ENCODE results near the gene PCSK6. TPM values are rescaled to one million over a fixed set of nuclear protein-coding genes. Genes with fewer than 3 reads are reported as not detected.

The PCSK6 gene
- total RNA-seq, 1 donor: 0.72 TPM

DNA sequence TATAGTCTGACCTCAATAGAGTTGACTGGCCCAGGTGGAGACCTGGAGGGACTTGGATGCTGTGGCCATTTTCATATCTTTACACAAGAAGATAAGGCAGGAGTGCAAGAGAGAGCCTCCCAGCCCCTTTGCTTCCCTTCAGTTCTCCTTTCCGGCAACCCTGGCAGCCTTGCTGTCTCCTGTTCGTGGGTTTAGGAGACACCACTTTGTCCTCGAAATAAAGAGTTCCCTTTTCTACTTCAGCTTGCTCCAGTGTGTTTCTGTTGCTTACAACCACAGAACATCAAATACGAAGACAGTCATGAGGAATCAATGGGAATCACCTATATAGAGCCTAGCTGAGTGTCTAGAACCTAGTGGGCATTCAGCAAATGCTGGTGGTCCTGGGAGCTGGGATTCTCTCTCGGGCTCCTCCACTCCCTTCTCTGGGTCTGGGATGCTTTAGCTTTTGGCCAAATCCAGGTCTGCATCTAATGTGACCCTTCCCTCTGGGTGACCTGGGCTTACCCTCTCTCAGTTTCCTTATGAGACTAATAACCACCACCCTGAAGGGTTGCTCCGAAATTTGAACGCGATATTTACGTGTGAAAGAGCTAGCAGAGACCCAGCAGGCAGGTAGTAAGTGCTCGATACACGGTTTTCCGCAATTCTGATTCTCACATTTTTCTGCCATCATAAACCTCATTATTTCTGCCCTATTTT lies 44.5 kb downstream of the PCSK6 start:
- H3K4me2 ChIP-seq (ENCODE audit: insufficient read depth, low read length): no peak overlapping the region
- H3K27me3 ChIP-seq (ENCODE audit: insufficient read depth, low read length): no peaks in the 10 kb centered on the region
- H3K36me3 ChIP-seq (ENCODE audit: insufficient read depth, low read length): no peaks in the 10 kb centered on the region
- H3K27ac ChIP-seq (ENCODE audit: low read depth, low read length): no peak overlapping the region
- no peak overlapping the region for H3K4me3 ChIP-seq (ENCODE audit: insufficient read depth, low read length)
- no peaks in the 10 kb centered on the region for H4K20me1 ChIP-seq (ENCODE audit: insufficient read depth, low read length)
- H2AFZ ChIP-seq (ENCODE audit: low read length): no peak overlapping the region
- peaks cover 9% of the 10 kb centered on the region for H3K4me1 ChIP-seq (ENCODE audit: insufficient read depth, low read length)
- DNase-seq (ENCODE audit: insufficient read length, low spot score, missing footprints): no peak
- TF ChIP-seq, protein P1, sequence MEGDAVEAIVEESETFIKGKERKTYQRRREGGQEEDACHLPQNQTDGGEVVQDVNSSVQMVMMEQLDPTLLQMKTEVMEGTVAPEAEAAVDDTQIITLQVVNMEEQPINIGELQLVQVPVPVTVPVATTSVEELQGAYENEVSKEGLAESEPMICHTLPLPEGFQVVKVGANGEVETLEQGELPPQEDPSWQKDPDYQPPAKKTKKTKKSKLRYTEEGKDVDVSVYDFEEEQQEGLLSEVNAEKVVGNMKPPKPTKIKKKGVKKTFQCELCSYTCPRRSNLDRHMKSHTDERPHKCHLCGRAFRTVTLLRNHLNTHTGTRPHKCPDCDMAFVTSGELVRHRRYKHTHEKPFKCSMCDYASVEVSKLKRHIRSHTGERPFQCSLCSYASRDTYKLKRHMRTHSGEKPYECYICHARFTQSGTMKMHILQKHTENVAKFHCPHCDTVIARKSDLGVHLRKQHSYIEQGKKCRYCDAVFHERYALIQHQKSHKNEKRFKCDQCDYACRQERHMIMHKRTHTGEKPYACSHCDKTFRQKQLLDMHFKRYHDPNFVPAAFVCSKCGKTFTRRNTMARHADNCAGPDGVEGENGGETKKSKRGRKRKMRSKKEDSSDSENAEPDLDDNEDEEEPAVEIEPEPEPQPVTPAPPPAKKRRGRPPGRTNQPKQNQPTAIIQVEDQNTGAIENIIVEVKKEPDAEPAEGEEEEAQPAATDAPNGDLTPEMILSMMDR (IDR thresholded peaks at IDR 0.05; ENCODE audit: extremely low read depth, low read depth, low read length): no peak
- no peaks in the 10 kb centered on the region for H3K9me3 ChIP-seq (ENCODE audit: low read depth, low read length)
- no peaks in the 10 kb centered on the region for H3K79me2 ChIP-seq (ENCODE audit: insufficient read depth, low read length)

DNA sequence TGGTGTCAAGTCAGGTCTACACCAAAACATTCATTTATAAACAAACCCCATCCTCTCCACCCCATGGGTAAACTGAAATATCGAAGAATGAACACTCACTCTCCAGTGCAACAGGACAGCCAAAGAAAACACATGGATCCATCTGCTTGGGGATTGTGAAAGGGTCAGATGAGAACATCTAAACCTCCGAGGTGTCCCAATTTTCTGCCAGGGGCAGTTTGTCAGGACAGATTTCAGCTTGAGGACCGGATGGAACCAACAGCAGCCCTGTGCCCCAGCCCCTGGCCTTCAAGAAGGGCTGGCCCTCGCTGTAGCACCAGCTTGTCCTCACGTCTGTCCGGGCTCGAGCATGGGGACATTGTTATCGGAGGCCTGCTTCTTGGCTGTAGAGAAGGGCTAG lies 45.5 kb downstream of the PCSK6 start:
- no peak for DNase-seq (ENCODE audit: insufficient read length, low spot score, missing footprints)
- Histone ChIP-seq H3K4me3 (ENCODE audit: insufficient read depth, low read length) (no peak overlapping the region), H4K20me1 (ENCODE audit: insufficient read depth, low read length) (no peaks in the 10 kb centered on the region), H3K27me3 (ENCODE audit: insufficient read depth, low read length) (no peaks in the 10 kb centered on the region), H3K9me3 (ENCODE audit: low read depth, low read length) (no peaks in the 10 kb centered on the region), H3K36me3 (ENCODE audit: insufficient read depth, low read length) (no peaks in the 10 kb centered on the region), H3K4me1 (ENCODE audit: insufficient read depth, low read length) (peaks cover 16% of the 10 kb centered on the region), H3K27ac (ENCODE audit: low read depth, low read length) (no peak overlapping the region), H3K4me2 (ENCODE audit: insufficient read depth, low read length) (no peak overlapping the region), H3K79me2 (ENCODE audit: insufficient read depth, low read length) (no peaks in the 10 kb centered on the region), H2AFZ (ENCODE audit: low read length) (no peak overlapping the region)
- TF ChIP-seq, protein P1 (IDR thresholded peaks at IDR 0.05; ENCODE audit: extremely low read depth, low read depth, low read length): no peak

DNA sequence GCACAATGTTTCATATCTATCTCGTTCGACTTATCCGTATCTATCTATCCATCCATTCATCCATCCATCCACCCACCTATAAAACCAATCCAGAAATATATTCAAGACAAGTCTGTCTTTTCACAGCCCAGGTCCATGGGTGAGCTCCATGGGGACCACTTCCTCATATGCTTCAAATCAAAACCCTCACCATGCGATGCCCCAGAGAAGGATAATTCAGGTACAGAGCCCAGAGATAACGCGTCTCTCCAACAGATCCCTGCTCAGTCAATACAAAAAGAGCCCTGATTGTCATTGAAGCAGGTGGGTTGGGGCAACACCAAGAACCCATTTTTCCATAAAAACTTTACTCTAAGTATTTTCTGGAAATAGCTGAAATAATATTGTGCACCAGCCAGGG lies 47.2 kb downstream of the PCSK6 start:
- Histone ChIP-seq H3K79me2 (ENCODE audit: insufficient read depth, low read length) (no peaks in the 10 kb centered on the region), H3K27me3 (ENCODE audit: insufficient read depth, low read length) (no peaks in the 10 kb centered on the region), H3K36me3 (ENCODE audit: insufficient read depth, low read length) (no peaks in the 10 kb centered on the region), H3K27ac (ENCODE audit: low read depth, low read length) (no peak overlapping the region), H4K20me1 (ENCODE audit: insufficient read depth, low read length) (no peaks in the 10 kb centered on the region), H3K9me3 (ENCODE audit: low read depth, low read length) (no peaks in the 10 kb centered on the region), H3K4me3 (ENCODE audit: insufficient read depth, low read length) (no peak overlapping the region), H3K4me2 (ENCODE audit: insufficient read depth, low read length) (no peak overlapping the region), H3K4me1 (ENCODE audit: insufficient read depth, low read length) (peaks cover 18% of the 10 kb centered on the region), H2AFZ (ENCODE audit: low read length) (no peak overlapping the region)
- DNase-seq (ENCODE audit: insufficient read length, low spot score, missing footprints): no peak
- TF ChIP-seq, protein P1 (IDR thresholded peaks at IDR 0.05; ENCODE audit: extremely low read depth, low read depth, low read length): no peak

DNA sequence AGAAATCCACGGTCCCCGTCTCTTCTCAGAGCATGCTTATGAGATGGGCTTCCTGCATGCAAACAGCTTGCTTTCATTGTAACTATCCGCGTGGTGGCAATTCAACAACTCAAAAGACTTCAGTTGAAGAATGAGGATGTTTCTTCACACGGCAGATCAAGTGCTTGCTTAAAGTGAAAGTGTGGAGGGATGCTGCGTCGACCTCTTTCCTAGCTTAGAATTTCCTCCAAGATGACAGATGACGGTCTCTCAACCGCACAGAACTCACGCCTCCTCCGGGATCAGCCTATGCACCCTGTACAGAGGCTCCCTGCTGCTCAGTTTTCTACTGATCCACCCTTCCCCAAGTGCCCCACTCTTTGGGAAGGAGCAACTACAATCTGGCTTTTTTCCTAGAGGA lies 47.8 kb downstream of the PCSK6 start:
- Histone ChIP-seq H3K9me3 (ENCODE audit: low read depth, low read length) (no peaks in the 10 kb centered on the region), H3K79me2 (ENCODE audit: insufficient read depth, low read length) (no peaks in the 10 kb centered on the region), H3K4me1 (ENCODE audit: insufficient read depth, low read length) (peaks cover 18% of the 10 kb centered on the region), H2AFZ (ENCODE audit: low read length) (no peak overlapping the region), H3K4me3 (ENCODE audit: insufficient read depth, low read length) (no peak overlapping the region), H3K27ac (ENCODE audit: low read depth, low read length) (no peak overlapping the region), H3K36me3 (ENCODE audit: insufficient read depth, low read length) (no peaks in the 10 kb centered on the region), H3K27me3 (ENCODE audit: insufficient read depth, low read length) (no peaks in the 10 kb centered on the region), H3K4me2 (ENCODE audit: insufficient read depth, low read length) (no peak overlapping the region), H4K20me1 (ENCODE audit: insufficient read depth, low read length) (no peaks in the 10 kb centered on the region)
- no peak for DNase-seq (ENCODE audit: insufficient read length, low spot score, missing footprints)
- TF ChIP-seq, protein P1 (IDR thresholded peaks at IDR 0.05; ENCODE audit: extremely low read depth, low read depth, low read length): no peak

Measured in osteoblast (primary cell).